SK-N-SH (cell line): ENCODE results near the gene TMEM9. TPM values are rescaled to one million over a fixed set of nuclear protein-coding genes. Genes with fewer than 3 reads are reported as not detected.

ENCODE experiments used
- CTCF ChIA-PET: fragments of 300-600, 350-600 bp; formaldehyde crosslinking; extraction: SDS; loops from one replicate; lab custom pipeline; 2021; lab: Yijun Ruan, JAX
- POLR2A ChIA-PET: fragments of 350-600 bp; sonication (Branson Sonifier 250); formaldehyde crosslinking; extraction: SDS; loops from one replicate; lab custom pipeline; 2020; ENCODE audit warnings: antibody characterized with exemption, inconsistent platforms; lab: Yijun Ruan, JAX
- DNase-seq: peaks from one replicate; pipeline ENCODE4 v3.0.0; 2012
- H2AFZ ChIP-seq: fragments of 200-600 bp; sonication (generic); 2 replicates; pipeline ENCODE4 v1.8.1; 2016; ENCODE audit warnings: antibody characterized with exemption, mild to moderate bottlenecking, low read depth
- H3F3A ChIP-seq: fragments of 200-600 bp; sonication (generic); replicated peaks from 2 replicates; pipeline ENCODE3; 2016; ENCODE audit warnings: antibody characterized with exemption, mild to moderate bottlenecking; ENCODE audit not compliant: insufficient read depth
- H3K27ac ChIP-seq, 2 experiments: fragments of 200-500 bp in 1 of 2; fragments of 200-600 bp in 1 of 2; sonication (Bioruptor generic) in 1 of 2; sonication (generic), shearing (Covaris generic) in 1 of 2; 2 replicates each; pipeline versions ENCODE4 v1.5.1 to v1.6.1; 2014 to 2016; ENCODE audit warnings: low read depth in 2 of 2, inconsistent platforms in 1 of 2, low read length in 1 of 2, mild to moderate bottlenecking in 1 of 2, mixed read lengths in 1 of 2
- H3K27me3 ChIP-seq: fragments of 200-600 bp; sonication (generic), shearing (Covaris generic); 2 replicates; pipeline ENCODE4 v1.6.1; 2016; ENCODE audit warnings: mixed run types; ENCODE audit not compliant: insufficient read depth
- H3K36me3 ChIP-seq, 2 experiments: fragments of 200-500 bp in 1 of 2; fragments of 200-600 bp in 1 of 2; sonication (Bioruptor generic) in 1 of 2; sonication (generic) in 1 of 2; replicated peaks in 1 of 2; 2 replicates each; pipeline versions ENCODE3 to v1.5.1; 2014 to 2016; ENCODE audit warnings: low read length in 1 of 2, mild to moderate bottlenecking in 1 of 2; ENCODE audit not compliant: insufficient read depth in 2 of 2, control insufficient read depth in 1 of 2
- H3K4me1 ChIP-seq, 2 experiments: fragments of 200-500 bp in 1 of 2; fragments of 200-600 bp in 1 of 2; sonication (Bioruptor generic) in 1 of 2; sonication (generic), shearing (Covaris generic) in 1 of 2; 2 replicates each; pipeline versions ENCODE4 v1.5.1 to v1.6.1; 2014 to 2016; ENCODE audit warnings: low read depth in 1 of 2, low read length in 1 of 2, mixed run types in 1 of 2; ENCODE audit not compliant: insufficient read depth in 2 of 2, control insufficient read depth in 1 of 2
- H3K4me2 ChIP-seq: fragments of 200-600 bp; sonication (generic), shearing (Covaris generic); 2 replicates; pipeline ENCODE4 v1.6.1; 2017; ENCODE audit warnings: mixed run types
- H3K4me3 ChIP-seq, 2 experiments: fragments of 200-500 bp in 1 of 2; fragments of 200-600 bp in 1 of 2; sonication (Bioruptor generic) in 1 of 2; sonication (generic), shearing (Covaris generic) in 1 of 2; 2 replicates each; pipeline versions ENCODE4 v1.5.1 to v1.8.1; 2014 to 2016; ENCODE audit warnings: low read depth in 2 of 2, inconsistent platforms in 1 of 2, low read length in 1 of 2, mild to moderate bottlenecking in 1 of 2, mixed read lengths in 1 of 2, moderate library complexity in 1 of 2
- H3K79me2 ChIP-seq: fragments of 200-600 bp; sonication (generic); 2 replicates; pipeline ENCODE4 v1.8.1; 2017; ENCODE audit warnings: mild to moderate bottlenecking; ENCODE audit not compliant: insufficient read depth
- H3K9ac ChIP-seq: fragments of 200-600 bp; sonication (generic); 2 replicates; pipeline ENCODE4 v1.6.1; 2017; ENCODE audit warnings: mixed run types
- H3K9me2 ChIP-seq: fragments of 200-600 bp; sonication (generic); 2 replicates; pipeline ENCODE4 v1.6.1; 2017; ENCODE audit warnings: mixed run types
- H3K9me3 ChIP-seq: fragments of 200-600 bp; sonication (generic); 2 replicates; pipeline ENCODE4 v1.6.1; 2017; ENCODE audit warnings: mixed run types, mild to moderate bottlenecking, moderate library complexity
- H4K20me1 ChIP-seq: fragments of 200-600 bp; sonication (generic); 2 replicates; pipeline ENCODE4 v1.6.1; 2017; ENCODE audit warnings: mild to moderate bottlenecking, mixed run types; ENCODE audit not compliant: insufficient read depth
- CTCF ChIP-seq: fragments of 200-600 bp; sonication (generic); IDR thresholded peaks from 2 replicates; pipeline ENCODE4 v1.6.1; 2017; ENCODE audit warnings: antibody characterized with exemption, mild to moderate bottlenecking, moderate library complexity
- FOXJ3 ChIP-seq: sonication (generic); formaldehyde crosslinking; IDR thresholded peaks from 2 replicates; pipeline ENCODE4 v1.5.1; 2020; ENCODE audit warnings: mild to moderate bottlenecking, missing genetic modification reagents
- GABPA ChIP-seq: IDR thresholded peaks from 2 replicates; pipeline ENCODE4 v1.4.0; 2012; ENCODE audit warnings: low read depth, mild to moderate bottlenecking
- GATA2 ChIP-seq: sonication (generic); formaldehyde crosslinking; IDR thresholded peaks from 2 replicates; pipeline ENCODE4 v1.5.0; 2020; ENCODE audit warnings: mild to moderate bottlenecking, missing genetic modification reagents
- JUND ChIP-seq: IDR thresholded peaks from 2 replicates; pipeline ENCODE4 v1.4.0; 2012
- MAX ChIP-seq: IDR thresholded peaks from 2 replicates; pipeline ENCODE4 v1.4.0; 2012; ENCODE audit warnings: low read depth
- MEF2A ChIP-seq: IDR thresholded peaks from 2 replicates; pipeline ENCODE4 v1.4.0; 2012; ENCODE audit warnings: low read depth, borderline replicate concordance
- NFIC ChIP-seq: IDR thresholded peaks from 2 replicates; pipeline ENCODE4 v1.4.0; 2012; ENCODE audit warnings: borderline replicate concordance
- NRF1 ChIP-seq: IDR thresholded peaks from 2 replicates; pipeline ENCODE4 v1.6.1; 2012; ENCODE audit warnings: low read depth, mild to moderate bottlenecking, low read length
- PBX3 ChIP-seq: IDR thresholded peaks from 2 replicates; pipeline ENCODE4; 2012
- RAD21 ChIP-seq: IDR thresholded peaks from 2 replicates; pipeline ENCODE4 v1.6.1; 2012; ENCODE audit warnings: mild to moderate bottlenecking, low read length
- RCOR1 ChIP-seq: fragments of 150-350 bp; IDR thresholded peaks from 2 replicates; pipeline ENCODE4 v1.6.1; 2017; ENCODE audit warnings: antibody characterized with exemption, low read length
- RXRA ChIP-seq: IDR thresholded peaks from 2 replicates; pipeline ENCODE4 v1.4.0; 2012; ENCODE audit warnings: low read depth, mild to moderate bottlenecking, borderline replicate concordance
- SMC3 ChIP-seq: IDR thresholded peaks from 2 replicates; pipeline ENCODE4 v1.6.1; 2012; ENCODE audit warnings: low read depth, low read length, improper control_type of control experiment
- TCF12 ChIP-seq: IDR thresholded peaks from 2 replicates; pipeline ENCODE4 v1.4.0; 2012
- TEAD4 ChIP-seq: IDR thresholded peaks from 2 replicates; pipeline ENCODE4 v1.4.0; 2012; ENCODE audit warnings: mild to moderate bottlenecking, borderline replicate concordance; ENCODE audit not compliant: insufficient read depth
- USF2 ChIP-seq: fragments of 150-350 bp; IDR thresholded peaks from 2 replicates; pipeline ENCODE4 v1.6.1; 2017; ENCODE audit warnings: antibody characterized with exemption, low read length, low read depth, borderline replicate concordance
- WGBS: methylation state at CpG from one replicate; pipeline ENCODE4 v1.1.6; 2017; ENCODE audit warnings: low lambda C conversion rate; 5-methylcytosine and 5-hydroxymethylcytosine counted together
- polyA plus RNA-seq, 3 experiments: library from polyadenylated mRNA; depleted of rRNA; stranded (reverse); fragments of >200 nt; gene quantifications; 2 replicates each; pipeline ENCODE4 v1.2.3, GENCODE V29; 2012
- TF ChIP-seq, protein P1 (sequence below): IDR thresholded peaks from 2 replicates; pipeline ENCODE4 v1.4.0; 2012; ENCODE audit warnings: low read depth, borderline replicate concordance

The TMEM9 gene
- polyA plus RNA-seq, 1 of the 3 experiments (the other 2 are of a cell fraction): 126 TPM

DNA sequence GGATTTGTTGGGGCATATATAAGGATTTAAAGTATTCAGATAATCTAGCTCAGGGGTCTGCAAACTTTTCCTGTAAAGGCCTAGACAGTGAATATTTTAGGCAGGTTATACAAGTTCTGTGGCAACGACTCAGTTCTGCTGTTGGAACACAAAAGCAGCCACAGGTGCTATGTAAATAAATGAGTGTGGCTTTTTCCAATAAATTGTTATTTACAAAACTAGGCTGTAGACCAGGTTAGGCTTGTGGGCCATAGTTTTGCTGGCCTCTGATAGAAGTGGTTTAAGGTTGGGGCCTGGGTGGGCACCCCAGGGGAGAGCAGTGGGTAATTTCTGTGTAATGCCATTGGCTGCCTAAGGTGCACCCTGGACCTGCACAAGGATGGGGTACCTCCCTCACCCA lies 19.5 kb upstream of the TMEM9 start:
- H3K27ac ChIP-seq: no peak overlapping the region
- DNase-seq: no peak
- no peak overlapping the region for H3K4me2 ChIP-seq
- no peaks in the 10 kb centered on the region for H3K9me2 ChIP-seq
- H3K9me3 ChIP-seq: no peaks in the 10 kb centered on the region
- H4K20me1 ChIP-seq: no peaks in the 10 kb centered on the region
- CTCF ChIA-PET: interaction anchor here (1.1 kb wide), 1 partner anchor 212 kb away, joined by 3 read pairs; no protein-coding TSS in a partner anchor
- H3K9ac ChIP-seq: no peak overlapping the region
- 68% methylated on average over 1 of the region's 1 CpG for WGBS
- POLR2A ChIA-PET: no interaction called here
- no peak overlapping the region for H3K4me3 ChIP-seq
- H3K4me1 ChIP-seq: peaks cover 0 to 10% of the 10 kb centered on the region in 2 experiments; a peak in 2 of 4 replicates
- TF ChIP-seq TCF12 (no peak), RXRA (no peak), MAX (no peak), GABPA (no peak), RCOR1 (no peak)
- H3K27me3 ChIP-seq: no peaks in the 10 kb centered on the region
- no peaks in the 10 kb centered on the region for H3K36me3 ChIP-seq
- H3F3A ChIP-seq: no peaks in the 10 kb centered on the region
- H2AFZ ChIP-seq: no peak overlapping the region
- H3K79me2 ChIP-seq: no peaks in the 10 kb centered on the region

- H3K27me3 ChIP-seq: no peaks in the 10 kb centered on the region
- POLR2A ChIA-PET: no interaction called here
- no peaks in the 10 kb centered on the region for H3K9me2 ChIP-seq
- no peak overlapping the region for H3K27ac ChIP-seq
- H3K4me3 ChIP-seq: no peak overlapping the region
- H2AFZ ChIP-seq: no peak overlapping the region
- no peaks in the 10 kb centered on the region for H3F3A ChIP-seq
- peaks cover 0 to 10% of the 10 kb centered on the region in 2 experiments; a peak in 2 of 4 replicates for H3K4me1 ChIP-seq
- DNase-seq: no peak
- TF ChIP-seq GABPA (no peak), FOXJ3 (CRISPR knock-in tag) (no peak), NRF1 (no peak), RAD21 (no peak), MEF2A (no peak)
- no peaks in the 10 kb centered on the region for H4K20me1 ChIP-seq
- H3K4me2 ChIP-seq: no peak overlapping the region
- H3K79me2 ChIP-seq: no peaks in the 10 kb centered on the region
- CTCF ChIA-PET: interaction anchor here (0.8 to 1.1 kb wide), 2 partner anchors 8 to 213 kb away, joined by 3 read pairs; no protein-coding TSS in a partner anchor
- no peaks in the 10 kb centered on the region for H3K9me3 ChIP-seq
- WGBS: 89% methylated on average over 4 of the region's 4 CpGs
- H3K36me3 ChIP-seq: no peaks in the 10 kb centered on the region
- H3K9ac ChIP-seq: no peak overlapping the region
Observed at GRCh38 chr1:201172999-201173610, 18.8 kb upstream of the TMEM9 start.

DNA sequence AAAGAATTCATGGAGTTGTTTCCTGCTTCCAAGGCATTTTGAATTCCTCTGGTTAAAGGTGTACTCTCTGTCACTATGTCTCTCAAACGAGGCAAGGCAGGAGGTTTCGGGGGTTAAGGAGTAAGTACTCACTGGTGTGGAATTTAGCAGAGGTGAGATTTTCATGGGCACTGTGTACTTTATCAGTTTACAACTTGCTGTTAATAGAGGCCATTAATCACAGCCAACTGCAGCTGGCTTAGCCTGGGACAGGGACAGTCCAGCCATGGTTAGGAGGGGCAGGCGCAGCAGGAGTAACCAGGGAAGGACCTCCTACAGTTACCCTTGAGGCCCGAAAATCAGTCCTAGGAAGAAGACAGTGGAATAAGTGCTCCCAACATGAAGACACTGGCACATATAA lies 18.1 kb upstream of the TMEM9 start:
- H3K4me2 ChIP-seq: no peak overlapping the region
- POLR2A ChIA-PET: no interaction called here
- peaks cover 0 to 10% of the 10 kb centered on the region in 2 experiments; a peak in 2 of 4 replicates for H3K4me1 ChIP-seq
- H3F3A ChIP-seq: no peaks in the 10 kb centered on the region
- H3K9me2 ChIP-seq: no peaks in the 10 kb centered on the region
- WGBS: 89% methylated on average over 3 of the region's 4 CpGs
- H3K79me2 ChIP-seq: no peaks in the 10 kb centered on the region
- CTCF ChIA-PET: interaction anchor here (0.8 to 2.1 kb wide), 2 partner anchors 9 to 17 kb away, joined by 3 to 15 read pairs; partner anchors contain the start of gene TMEM9
- no peak overlapping the region for H3K27ac ChIP-seq
- H3K9ac ChIP-seq: no peak overlapping the region
- no peaks in the 10 kb centered on the region for H3K9me3 ChIP-seq
- DNase-seq: no peak
- no peak overlapping the region for H2AFZ ChIP-seq
- no peaks in the 10 kb centered on the region for H4K20me1 ChIP-seq
- H3K4me3 ChIP-seq: no peak overlapping the region
- H3K36me3 ChIP-seq: no peaks in the 10 kb centered on the region
- H3K27me3 ChIP-seq: 0 out of 2 replicates have a peak, but pooled peaks cover 2% of the 10 kb centered on the region
- TF ChIP-seq SMC3 (no peak), CTCF (no peak), USF2 (no peak), GATA2 (CRISPR knock-in tag) (no peak), PBX3 (no peak), TEAD4 (no peak), NFIC (no peak), MEF2A (no peak), JUND (no peak)
- TF ChIP-seq, protein P1, sequence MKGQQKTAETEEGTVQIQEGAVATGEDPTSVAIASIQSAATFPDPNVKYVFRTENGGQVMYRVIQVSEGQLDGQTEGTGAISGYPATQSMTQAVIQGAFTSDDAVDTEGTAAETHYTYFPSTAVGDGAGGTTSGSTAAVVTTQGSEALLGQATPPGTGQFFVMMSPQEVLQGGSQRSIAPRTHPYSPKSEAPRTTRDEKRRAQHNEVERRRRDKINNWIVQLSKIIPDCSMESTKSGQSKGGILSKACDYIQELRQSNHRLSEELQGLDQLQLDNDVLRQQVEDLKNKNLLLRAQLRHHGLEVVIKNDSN: no peak
